Measurements from ENCODE around the gene CNGA2. TPM values are rescaled to one million over a fixed set of nuclear protein-coding genes. Genes with fewer than 3 reads are reported as not detected.

CNGA2 gene
- total RNA-seq, 2 experiments from 2014 or later, result not detected

DNA sequence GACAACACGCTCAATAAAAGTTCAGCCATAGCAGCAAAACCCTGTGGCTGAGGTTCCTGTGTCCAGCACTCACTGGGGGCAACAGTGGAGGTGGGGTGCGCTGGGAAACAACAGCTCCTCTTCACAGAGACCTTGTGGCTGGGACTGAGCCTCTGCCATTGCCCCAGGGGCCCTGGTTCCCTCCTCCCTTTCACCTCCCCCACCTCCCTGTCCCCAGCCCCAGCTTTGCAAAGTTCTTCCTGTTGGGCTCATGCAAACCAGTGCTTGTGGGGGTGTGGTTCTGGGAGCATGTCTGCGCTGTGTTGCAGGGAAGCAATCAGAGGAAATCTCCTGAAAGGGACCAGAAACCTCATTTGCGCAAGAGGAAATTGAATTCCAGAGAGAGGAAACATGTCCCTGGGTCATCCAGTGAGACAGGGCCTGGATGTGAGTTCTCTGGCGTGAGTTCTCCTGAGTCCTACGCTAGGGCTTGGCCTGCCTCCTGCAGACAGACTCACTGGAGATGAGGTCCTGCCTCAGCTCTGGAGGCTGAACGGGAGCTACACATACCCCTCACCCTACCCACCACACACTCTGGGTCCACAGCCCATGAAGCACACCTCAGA is 11.3 kb upstream of the CNGA2 start:
- CTCF ChIA-PET, result no interaction called here
- POLR2A ChIA-PET, result no interaction called here

DNA sequence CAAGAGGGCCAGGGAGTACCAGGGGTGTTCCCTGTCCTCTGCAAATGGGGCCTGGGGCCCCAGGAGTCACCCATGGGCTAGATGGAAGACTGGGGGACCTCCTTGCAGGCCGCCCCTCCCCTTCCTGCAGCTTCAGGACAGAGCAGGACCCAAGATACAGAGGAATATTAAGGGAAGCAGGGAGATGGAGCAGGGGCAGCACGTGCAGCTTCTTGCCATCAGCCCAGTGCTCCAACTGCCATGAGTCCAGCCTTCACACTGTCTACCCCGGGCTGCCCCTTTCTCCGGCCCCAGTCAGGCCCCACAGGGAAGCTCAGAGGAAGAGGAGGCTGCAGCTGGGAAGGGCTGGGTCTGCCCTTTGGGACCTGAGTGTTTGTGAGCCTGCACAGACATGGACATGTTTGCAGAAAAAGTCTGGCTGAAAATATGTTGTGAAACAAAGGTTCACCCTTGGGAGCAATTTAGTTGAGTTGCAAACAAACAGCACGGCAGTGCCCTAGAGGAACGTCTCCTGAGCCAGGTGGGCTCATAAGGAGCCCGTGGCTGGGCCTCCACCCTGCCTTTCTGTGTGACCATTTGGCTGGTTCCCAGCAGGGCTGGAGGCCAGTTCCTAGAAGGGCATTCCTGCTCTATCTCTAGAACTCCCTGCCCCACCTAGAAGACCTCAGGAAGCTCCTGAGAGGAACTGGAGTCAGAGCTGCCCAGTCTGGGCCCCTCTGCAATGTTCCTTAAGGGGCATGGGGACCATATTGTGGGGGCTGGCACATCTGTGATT is 9.8 kb upstream of the CNGA2 start:
- H3K9me3 Mint-ChIP-seq, result no peaks in the 10 kb centered on the region
- H3K27me3 Mint-ChIP-seq, result no peaks in the 10 kb centered on the region

More for the DNA sequence above, 11.3 kb upstream of the CNGA2 start:
- Mint-ChIP-seq H3K9me3 (no peaks in the 10 kb centered on the region), H3K36me3 (ENCODE audit: low read depth) (no peaks in the 10 kb centered on the region), H3K27ac (no peak overlapping the region), H3K4me3 (no peak overlapping the region), H3K4me1 (no peaks in the 10 kb centered on the region), H3K27me3 (peaks cover 2% of the 10 kb centered on the region)
- DNase-seq, result no peak

DNA sequence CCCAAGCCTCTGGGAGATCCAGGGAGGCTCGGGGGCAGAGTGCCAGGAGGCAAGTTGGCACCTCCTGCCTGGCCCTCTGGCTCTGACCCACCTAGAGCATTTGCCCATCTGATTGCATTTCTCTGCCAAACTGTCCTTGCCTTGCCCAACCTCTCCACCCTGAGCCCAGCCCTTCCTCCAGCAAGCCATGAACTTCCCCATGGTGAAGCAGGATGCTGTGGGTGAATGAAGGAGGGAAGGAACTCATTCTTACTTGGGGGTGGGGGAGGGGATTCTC is 9.3 kb upstream of the CNGA2 start:
- no peaks in the 10 kb centered on the region for H3K36me3 Mint-ChIP-seq (ENCODE audit: low read depth)
- H3K4me1 Mint-ChIP-seq, result no peaks in the 10 kb centered on the region
- H3K27me3 Mint-ChIP-seq, result no peaks in the 10 kb centered on the region
- no peak overlapping the region for H3K4me3 Mint-ChIP-seq
- DNase-seq, result no peak
- ChIA-PET CTCF (no interaction called here), POLR2A (no interaction called here)
- H3K27ac Mint-ChIP-seq, result no peak overlapping the region
- H3K9me3 Mint-ChIP-seq, result no peaks in the 10 kb centered on the region

More for the DNA sequence above, 9.8 kb upstream of the CNGA2 start:
- CTCF ChIA-PET, result no interaction called here
- POLR2A ChIA-PET, result no interaction called here
- Mint-ChIP-seq H3K4me3 (no peak overlapping the region), H3K36me3 (ENCODE audit: low read depth) (no peaks in the 10 kb centered on the region), H3K27ac (no peak overlapping the region), H3K4me1 (no peaks in the 10 kb centered on the region)
- no peak for DNase-seq

DNA sequence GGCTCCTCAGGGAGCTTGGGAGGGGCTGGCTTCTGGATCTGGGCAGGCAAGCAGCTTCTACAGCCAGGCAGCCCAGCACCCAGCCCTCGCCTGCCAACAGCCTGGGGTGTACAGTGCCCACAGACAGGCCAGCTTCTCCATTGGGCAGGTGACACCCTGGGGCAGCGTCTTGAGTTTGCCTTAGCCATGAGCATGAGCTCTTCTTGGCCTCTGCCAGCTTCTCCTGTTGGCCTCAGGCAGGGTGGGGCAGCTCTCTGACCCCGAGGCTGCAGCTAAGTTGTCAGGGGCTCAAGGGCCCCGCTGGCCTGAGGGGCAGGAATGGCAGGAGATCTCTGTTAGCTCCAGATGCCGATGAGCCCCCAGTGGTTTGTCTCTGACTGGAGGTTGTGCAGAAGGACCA is 7.8 kb upstream of the CNGA2 start:
- CTCF ChIA-PET, result no interaction called here
- H3K27ac Mint-ChIP-seq, result no peak overlapping the region
- no peaks in the 10 kb centered on the region for H3K27me3 Mint-ChIP-seq
- H3K9me3 Mint-ChIP-seq, result no peaks in the 10 kb centered on the region
- H3K4me3 Mint-ChIP-seq, result no peak overlapping the region
- POLR2A ChIA-PET, result no interaction called here
- H3K36me3 Mint-ChIP-seq (ENCODE audit: low read depth), result no peaks in the 10 kb centered on the region
- DNase-seq, result no peak
- no peaks in the 10 kb centered on the region for H3K4me1 Mint-ChIP-seq

DNA sequence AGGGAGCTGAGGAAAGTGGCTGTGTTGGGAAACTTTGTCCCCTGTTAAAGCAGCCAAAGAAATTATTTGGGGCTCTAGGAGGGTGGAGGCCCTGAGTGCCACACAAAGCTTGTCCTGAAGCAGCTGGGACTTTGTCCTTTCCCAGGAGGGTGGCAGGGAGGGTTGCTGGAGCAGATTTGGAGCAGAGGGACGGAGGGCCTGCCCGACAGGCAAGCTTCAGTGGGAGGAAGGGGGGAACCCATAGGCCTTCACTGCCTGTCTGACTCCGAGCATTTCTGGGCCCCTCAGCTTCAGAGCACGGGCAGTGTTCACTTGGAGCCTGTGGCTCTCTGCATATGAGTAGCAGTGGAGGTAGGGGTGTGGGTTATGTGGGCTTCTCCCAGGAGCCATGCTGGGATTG is 7.2 kb upstream of the CNGA2 start:
- POLR2A ChIA-PET, result no interaction called here

DNA sequence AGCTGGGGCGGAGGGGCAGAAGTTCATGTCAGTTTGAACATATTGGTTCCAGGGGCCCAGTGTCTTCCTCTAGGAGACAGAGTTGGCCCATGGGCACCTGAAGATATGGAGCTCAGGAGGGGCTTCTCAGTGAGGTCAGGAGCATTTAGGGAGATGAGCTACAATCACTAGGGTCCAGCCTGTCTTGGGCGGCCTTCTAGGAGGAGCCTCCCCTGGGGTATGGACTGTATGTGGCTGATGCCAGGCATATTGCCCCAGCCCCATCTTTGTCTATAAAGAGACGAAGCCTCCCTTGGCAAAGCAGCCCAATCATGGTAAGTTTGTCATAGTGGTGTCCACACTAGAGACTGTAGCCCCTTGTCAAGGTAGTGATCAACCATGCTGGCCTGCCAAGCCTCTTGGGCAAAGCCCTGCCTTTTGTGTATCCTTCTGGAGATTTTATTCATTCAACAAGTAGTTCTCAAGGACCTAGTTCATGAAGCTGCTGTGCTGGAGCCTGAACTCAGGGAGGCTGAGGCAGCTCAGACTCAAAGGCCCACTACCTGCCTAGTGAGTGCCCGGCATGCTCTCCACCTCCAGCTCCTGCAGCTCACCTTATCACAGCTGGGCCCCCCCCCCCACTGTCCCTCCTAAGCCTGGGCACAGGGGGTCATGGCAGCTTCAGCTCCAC is 5.4 kb upstream of the CNGA2 start:
- H3K4me3 Mint-ChIP-seq, result no peak overlapping the region
- CTCF ChIA-PET, result interaction anchor here (0.7 kb wide), 1 partner anchor 455 kb away, joined by 3 read pairs; no protein-coding TSS in a partner anchor
- H3K4me1 Mint-ChIP-seq, result no peaks in the 10 kb centered on the region
- no peak for DNase-seq
- H3K27me3 Mint-ChIP-seq, result peaks cover 3% of the 10 kb centered on the region
- no peaks in the 10 kb centered on the region for H3K36me3 Mint-ChIP-seq (ENCODE audit: low read depth)
- H3K27ac Mint-ChIP-seq, result no peak overlapping the region
- H3K9me3 Mint-ChIP-seq, result no peaks in the 10 kb centered on the region
- POLR2A ChIA-PET, result no interaction called here

More for the DNA sequence above, 7.2 kb upstream of the CNGA2 start:
- no peak for DNase-seq
- H3K4me1 Mint-ChIP-seq, result no peaks in the 10 kb centered on the region
- H3K27me3 Mint-ChIP-seq, result peaks cover 3% of the 10 kb centered on the region
- CTCF ChIA-PET, result no interaction called here
- no peaks in the 10 kb centered on the region for H3K36me3 Mint-ChIP-seq (ENCODE audit: low read depth)
- no peak overlapping the region for H3K27ac Mint-ChIP-seq
- no peaks in the 10 kb centered on the region for H3K9me3 Mint-ChIP-seq
- H3K4me3 Mint-ChIP-seq, result no peak overlapping the region

DNA sequence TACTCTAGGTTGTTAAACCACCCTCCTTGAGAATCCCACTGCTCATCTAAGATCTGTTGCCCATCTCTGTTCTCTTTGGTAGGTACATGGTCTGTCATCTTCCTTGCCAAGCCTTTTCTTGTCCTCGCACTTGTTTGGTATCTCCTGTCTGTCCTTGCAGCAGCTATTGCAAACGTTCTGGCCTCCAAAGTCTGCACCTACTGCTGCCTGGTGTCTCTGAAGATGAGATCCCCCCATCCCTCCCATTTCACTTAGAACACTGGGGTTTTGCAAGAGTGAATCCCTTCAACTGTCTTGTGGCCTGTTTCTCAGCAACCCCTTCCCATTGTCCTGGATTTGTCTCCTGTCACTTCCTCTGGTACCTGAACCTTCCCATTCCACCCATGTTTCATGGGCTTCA is 673 bp downstream of the CNGA2 start:
- ChIA-PET CTCF (interaction anchor here (0.8 kb wide), 1 partner anchor 18 kb away, joined by 3 read pairs; no protein-coding TSS in a partner anchor), POLR2A (no interaction called here)
- Mint-ChIP-seq H3K27ac (no peak overlapping the region), H3K4me1 (no peaks in the 10 kb centered on the region), H3K9me3 (no peaks in the 10 kb centered on the region), H3K36me3 (ENCODE audit: low read depth) (no peaks in the 10 kb centered on the region), H3K27me3 (peaks cover 3% of the 10 kb centered on the region), H3K4me3 (no peak overlapping the region)
- DNase-seq, result no peak

DNA sequence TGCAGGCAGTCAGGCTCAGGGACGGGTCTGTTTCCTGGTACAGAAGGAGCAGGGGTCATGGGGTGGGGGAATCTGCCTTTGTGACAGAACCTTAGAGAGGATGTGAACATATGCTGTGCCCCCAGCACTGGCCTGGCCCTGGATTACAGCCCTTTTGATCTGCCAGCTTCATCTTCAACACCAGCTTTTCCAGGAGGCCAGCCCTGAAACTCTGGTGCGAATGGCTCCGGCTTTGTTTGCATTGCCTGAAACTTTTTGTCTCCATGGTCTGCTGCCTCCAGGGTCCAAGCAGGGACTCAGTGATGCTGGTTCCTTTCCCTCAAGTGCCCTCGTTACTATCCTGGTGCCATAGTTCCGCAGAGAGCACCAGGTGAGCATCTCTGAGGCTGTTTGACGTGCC is 2.1 kb downstream of the CNGA2 start:
- Mint-ChIP-seq H3K4me3 (no peak overlapping the region), H3K27me3 (peaks cover 3% of the 10 kb centered on the region), H3K36me3 (ENCODE audit: low read depth) (no peaks in the 10 kb centered on the region), H3K27ac (no peak overlapping the region), H3K9me3 (no peaks in the 10 kb centered on the region), H3K4me1 (no peaks in the 10 kb centered on the region)
- no peak for DNase-seq
- ChIA-PET CTCF (no interaction called here), POLR2A (no interaction called here)

DNA sequence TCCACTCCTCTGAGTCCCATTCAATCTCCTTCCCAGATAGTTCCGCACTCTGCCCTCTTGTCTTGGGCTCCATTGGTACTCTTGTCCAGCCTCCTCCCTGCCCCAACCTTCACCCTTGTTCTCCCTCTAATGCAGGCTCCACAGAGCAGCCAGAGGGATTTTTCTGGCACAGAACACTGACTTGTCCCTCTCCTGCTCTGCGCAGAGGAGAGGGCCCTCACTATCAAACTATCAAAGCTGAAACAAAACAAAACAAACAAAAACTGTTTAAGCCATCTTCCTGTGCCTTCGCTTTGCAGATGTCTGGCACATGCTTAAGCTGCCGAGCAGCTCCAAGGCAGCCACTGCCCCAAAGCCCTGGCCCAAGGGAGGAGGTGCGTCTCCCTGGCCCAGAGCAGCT is 2.9 kb downstream of the CNGA2 start:
- Mint-ChIP-seq H3K4me1 (no peaks in the 10 kb centered on the region), H3K27me3 (no peaks in the 10 kb centered on the region), H3K9me3 (no peaks in the 10 kb centered on the region), H3K27ac (no peak overlapping the region), H3K36me3 (ENCODE audit: low read depth) (no peaks in the 10 kb centered on the region), H3K4me3 (no peak overlapping the region)
- POLR2A ChIA-PET, result no interaction called here
- CTCF ChIA-PET, result no interaction called here
- DNase-seq, result no peak

DNA sequence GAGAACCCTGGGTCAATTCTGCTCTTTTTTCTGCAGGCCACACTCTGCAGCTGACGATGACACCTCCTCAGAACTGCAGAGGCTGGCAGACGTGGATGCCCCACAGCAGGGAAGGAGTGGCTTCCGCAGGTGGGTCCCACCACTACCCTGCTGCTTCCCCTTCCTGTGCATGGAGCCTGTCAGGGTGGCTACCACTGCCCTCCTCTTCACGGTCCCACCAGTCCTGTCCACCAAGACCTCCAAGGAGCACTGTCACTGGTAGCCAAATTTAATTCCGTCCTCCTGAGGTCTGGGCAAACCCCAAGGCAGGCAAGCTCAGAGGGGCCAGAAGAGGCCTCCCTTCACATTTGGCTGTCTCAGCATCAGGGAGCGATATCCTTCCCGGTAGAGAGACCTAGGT is 4.2 kb downstream of the CNGA2 start:
- Mint-ChIP-seq H3K27me3 (no peaks in the 10 kb centered on the region), H3K9me3 (no peaks in the 10 kb centered on the region), H3K4me1 (no peaks in the 10 kb centered on the region), H3K36me3 (ENCODE audit: low read depth) (no peaks in the 10 kb centered on the region), H3K27ac (no peak overlapping the region), H3K4me3 (no peak overlapping the region)
- ChIA-PET POLR2A (no interaction called here), CTCF (no interaction called here)
- no peak for DNase-seq

DNA sequence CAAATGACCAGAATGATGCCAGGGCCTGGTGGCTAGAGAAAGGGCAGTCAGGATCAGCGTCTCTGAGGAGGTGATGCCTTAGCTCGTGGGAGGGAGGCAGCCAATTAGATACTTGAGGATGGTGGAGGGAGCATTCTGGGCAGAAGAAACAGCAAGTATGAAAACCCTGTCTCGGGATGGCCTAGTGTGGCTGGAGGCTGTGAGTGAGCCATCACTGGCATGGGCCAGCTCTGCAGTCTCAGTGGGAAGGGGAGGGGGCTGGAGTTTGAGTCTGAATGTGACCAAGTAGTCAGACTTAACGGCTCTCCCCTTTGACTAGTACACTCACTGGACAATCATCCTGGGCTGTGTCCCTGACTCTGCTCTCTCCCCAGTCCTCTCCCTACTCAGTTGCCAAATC is 7.1 kb downstream of the CNGA2 start:
- no peaks in the 10 kb centered on the region for H3K27me3 Mint-ChIP-seq
- no peaks in the 10 kb centered on the region for H3K4me1 Mint-ChIP-seq
- no peaks in the 10 kb centered on the region for H3K36me3 Mint-ChIP-seq (ENCODE audit: low read depth)
- ChIA-PET CTCF (no interaction called here), POLR2A (no interaction called here)
- DNase-seq, result no peak
- no peak overlapping the region for H3K27ac Mint-ChIP-seq
- no peaks in the 10 kb centered on the region for H3K9me3 Mint-ChIP-seq
- H3K4me3 Mint-ChIP-seq, result no peak overlapping the region

DNA sequence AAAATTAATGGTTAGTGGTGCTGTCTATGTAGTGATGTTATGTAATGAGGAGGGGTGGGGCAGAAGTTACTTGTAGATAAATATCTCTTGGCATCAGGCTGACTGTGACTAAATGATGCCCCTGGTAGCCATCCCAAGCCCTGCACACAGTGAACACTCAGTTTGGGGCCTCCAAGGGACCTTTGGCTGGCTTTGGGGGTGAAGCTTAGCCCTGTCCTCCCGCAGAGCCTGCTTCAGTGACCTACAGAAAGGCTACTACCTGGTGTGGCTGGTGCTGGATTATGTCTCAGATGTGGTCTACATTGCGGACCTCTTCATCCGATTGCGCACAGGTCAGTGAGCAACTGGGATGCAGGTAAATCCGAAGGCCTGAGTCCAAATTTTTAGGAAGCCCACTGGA is 7.8 kb downstream of the CNGA2 start:
- Mint-ChIP-seq H3K4me1 (no peaks in the 10 kb centered on the region), H3K4me3 (no peak overlapping the region), H3K36me3 (ENCODE audit: low read depth) (no peaks in the 10 kb centered on the region), H3K27me3 (no peaks in the 10 kb centered on the region), H3K27ac (no peak overlapping the region), H3K9me3 (no peaks in the 10 kb centered on the region)
- DNase-seq, result no peak
- POLR2A ChIA-PET, result no interaction called here
- CTCF ChIA-PET, result no interaction called here

DNA sequence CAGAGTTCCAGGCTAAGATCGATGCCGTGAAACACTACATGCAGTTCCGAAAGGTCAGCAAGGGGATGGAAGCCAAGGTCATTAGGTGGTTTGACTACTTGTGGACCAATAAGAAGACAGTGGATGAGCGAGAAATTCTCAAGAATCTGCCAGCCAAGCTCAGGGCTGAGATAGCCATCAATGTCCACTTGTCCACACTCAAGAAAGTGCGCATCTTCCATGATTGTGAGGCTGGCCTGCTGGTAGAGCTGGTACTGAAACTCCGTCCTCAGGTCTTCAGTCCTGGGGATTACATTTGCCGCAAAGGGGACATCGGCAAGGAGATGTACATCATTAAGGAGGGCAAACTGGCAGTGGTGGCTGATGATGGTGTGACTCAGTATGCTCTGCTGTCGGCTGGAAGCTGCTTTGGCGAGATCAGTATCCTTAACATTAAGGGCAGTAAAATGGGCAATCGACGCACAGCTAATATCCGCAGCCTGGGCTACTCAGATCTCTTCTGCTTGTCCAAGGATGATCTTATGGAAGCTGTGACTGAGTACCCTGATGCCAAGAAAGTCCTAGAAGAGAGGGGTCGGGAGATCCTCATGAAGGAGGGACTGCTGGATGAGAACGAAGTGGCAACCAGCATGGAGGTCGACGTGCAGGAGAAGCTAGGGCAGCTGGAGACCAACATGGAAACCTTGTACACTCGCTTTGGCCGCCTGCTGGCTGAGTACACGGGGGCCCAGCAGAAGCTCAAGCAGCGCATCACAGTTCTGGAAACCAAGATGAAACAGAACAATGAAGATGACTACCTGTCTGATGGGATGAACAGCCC is 9.3 kb downstream of the CNGA2 start:
- ChIA-PET CTCF (no interaction called here), POLR2A (no interaction called here)

More for the DNA sequence above, 9.3 kb downstream of the CNGA2 start:
- Mint-ChIP-seq H3K9me3 (no peaks in the 10 kb centered on the region), H3K27ac (no peak overlapping the region), H3K36me3 (ENCODE audit: low read depth) (no peaks in the 10 kb centered on the region), H3K4me1 (no peaks in the 10 kb centered on the region), H3K27me3 (no peaks in the 10 kb centered on the region), H3K4me3 (no peak overlapping the region)
- no peak for DNase-seq
